OCI-LY7 (cell line): ENCODE results near the gene CDC42SE1. TPM values are rescaled to one million over a fixed set of nuclear protein-coding genes. Genes with fewer than 3 reads are reported as not detected.
A peak's percentile ranks its signal among the peaks of the same experiment; 100 is the strongest.

ENCODE experiments used
- BruUV-seq: library from RNA; stranded (reverse); fragments of 400-500 nt; replicated peaks from 2 replicates; lab custom pipeline; 2021; lab: Mats Ljungman, UMichigan
- CTCF ChIA-PET: fragments of 300-600 bp; sonication (Branson Sonifier 250); formaldehyde crosslinking; loops from one replicate; lab custom pipeline; 2022; ENCODE audit warnings: antibody characterized with exemption; ENCODE audit not compliant: unreplicated experiment; lab: Charles Lee
- POLR2A ChIA-PET: fragments of 300-600 bp; sonication (Branson Sonifier 250); formaldehyde crosslinking; loops from one replicate; lab custom pipeline; 2022; ENCODE audit warnings: antibody characterized with exemption; lab: Charles Lee
- DNase-seq: peaks from one replicate; pipeline ENCODE4 v3.0.0-alpha.2; 2015; ENCODE audit warnings: low spot score
- H2AFZ ChIP-seq: fragments of 200-600 bp; sonication (generic), shearing (Covaris generic); 2 replicates; pipeline ENCODE4 v1.6.1; 2014; ENCODE audit warnings: mild to moderate bottlenecking, antibody characterized with exemption, low read length, moderate library complexity
- H3K27ac ChIP-seq: fragments of 200-600 bp; sonication (generic); 2 replicates; pipeline ENCODE4 v1.5.1; 2014; ENCODE audit warnings: mixed run types, low read depth, mild to moderate bottlenecking, moderate library complexity, low read length, inconsistent platforms; ENCODE audit not compliant: poor library complexity, severe bottlenecking
- H3K36me3 ChIP-seq: fragments of 200-600 bp; sonication (generic); 2 replicates; pipeline ENCODE4 v1.6.1; 2014; ENCODE audit warnings: mild to moderate bottlenecking, antibody characterized with exemption, low read length, moderate library complexity, mixed read lengths; ENCODE audit not compliant: insufficient read depth
- H3K4me1 ChIP-seq: fragments of 200-600 bp; sonication (generic); 2 replicates; pipeline ENCODE4 v1.5.1; 2014; ENCODE audit warnings: mild to moderate bottlenecking, low read length; ENCODE audit not compliant: insufficient read depth, poor library complexity, severe bottlenecking
- H3K4me2 ChIP-seq: fragments of 200-600 bp; sonication (generic); 2 replicates; pipeline ENCODE4 v1.6.1; 2014; ENCODE audit warnings: mild to moderate bottlenecking, low read length
- H3K4me3 ChIP-seq: fragments of 200-600 bp; sonication (generic); 2 replicates; pipeline ENCODE4 v1.5.1; 2014; ENCODE audit warnings: mild to moderate bottlenecking, low read depth, low read length; ENCODE audit not compliant: poor library complexity, severe bottlenecking
- H3K79me2 ChIP-seq: fragments of 200-600 bp; sonication (generic); 2 replicates; pipeline ENCODE4 v1.6.1; 2016; ENCODE audit warnings: low read depth, mild to moderate bottlenecking, low read length, moderate library complexity, mixed read lengths; ENCODE audit not compliant: insufficient read depth
- H3K9me2 ChIP-seq: fragments of 200-600 bp; sonication (generic); 2 replicates; pipeline ENCODE4 v1.6.1; 2016; ENCODE audit warnings: mild to moderate bottlenecking, low read length, mixed read lengths; ENCODE audit not compliant: insufficient read depth
- H3K9me3 ChIP-seq: fragments of 200-600 bp; sonication (generic); 2 replicates; pipeline ENCODE4 v1.6.1; 2014; ENCODE audit warnings: mild to moderate bottlenecking, mixed run types, low read length, mixed read lengths
- H4K20me1 ChIP-seq: fragments of 200-600 bp; sonication (generic); 2 replicates; pipeline ENCODE4 v1.6.1; 2014; ENCODE audit warnings: mild to moderate bottlenecking, antibody characterized with exemption, low read length, moderate library complexity, mixed read lengths; ENCODE audit not compliant: insufficient read depth
- EZH2phosphoT487 ChIP-seq: fragments of 200-600 bp; sonication (generic); IDR thresholded peaks from 2 replicates; pipeline ENCODE4 v1.6.1; 2018; ENCODE audit warnings: low read depth, borderline replicate concordance, mild to moderate bottlenecking, mixed run types, antibody characterized with exemption, low read length, moderate library complexity, mixed read lengths
- intact Hi-C: fragments of 100-400 bp; cut with micrococcal nuclease; formaldehyde crosslinking; loops from one replicate; pipeline ENCODE4 v1.10.0; 2022; ENCODE audit not compliant: unreplicated experiment
- total RNA-seq, 2 experiments: library from RNA; depleted of rRNA in 1 of 2; stranded (reverse); fragments of >200 nt in 1 of 2; shearing (Covaris generic) in 1 of 2; gene quantifications; 2 replicates each; pipeline ENCODE4 v1.2.3, GENCODE V29; 2014 to 2022
- TF ChIP-seq, protein P1 (sequence below): fragments of 200-600 bp; sonication (generic); conservative IDR thresholded peaks from 2 replicates; pipeline ENCODE4 v1.5.1; 2014; ENCODE audit warnings: mild to moderate bottlenecking, antibody characterized with exemption, low read length, moderate library complexity, mixed read lengths

Gene CDC42SE1
- total RNA-seq, 2 experiments from 2014 or later, result 48.2 to 63.3 TPM

GRCh38 chr1:151047925-151048644, 11.3 kb downstream of the CDC42SE1 start:
- Histone ChIP-seq H4K20me1 (no peaks in the 10 kb centered on the region), H3K9me2 (no peaks in the 10 kb centered on the region), H3K4me3 (no peak overlapping the region), H3K79me2 (no peaks in the 10 kb centered on the region), H3K9me3 (no peaks in the 10 kb centered on the region), H3K4me2 (peak overlapping the region; percentile 43; the same call in 1 of the 2 replicates), H3K27ac (no peak overlapping the region), H3K36me3 (peaks cover 36% of the 10 kb centered on the region), H3K4me1 (no peaks in the 10 kb centered on the region), H2AFZ (no peak overlapping the region)
- BruUV-seq, result no TSS peak
- POLR2A ChIA-PET, result no interaction called here
- intact Hi-C loops, result no loop called here
- DNase-seq, result no peak
- CTCF ChIA-PET, result no interaction called here
- no peak for TF ChIP-seq EZH2phosphoT487
- TF ChIP-seq, protein P1, sequence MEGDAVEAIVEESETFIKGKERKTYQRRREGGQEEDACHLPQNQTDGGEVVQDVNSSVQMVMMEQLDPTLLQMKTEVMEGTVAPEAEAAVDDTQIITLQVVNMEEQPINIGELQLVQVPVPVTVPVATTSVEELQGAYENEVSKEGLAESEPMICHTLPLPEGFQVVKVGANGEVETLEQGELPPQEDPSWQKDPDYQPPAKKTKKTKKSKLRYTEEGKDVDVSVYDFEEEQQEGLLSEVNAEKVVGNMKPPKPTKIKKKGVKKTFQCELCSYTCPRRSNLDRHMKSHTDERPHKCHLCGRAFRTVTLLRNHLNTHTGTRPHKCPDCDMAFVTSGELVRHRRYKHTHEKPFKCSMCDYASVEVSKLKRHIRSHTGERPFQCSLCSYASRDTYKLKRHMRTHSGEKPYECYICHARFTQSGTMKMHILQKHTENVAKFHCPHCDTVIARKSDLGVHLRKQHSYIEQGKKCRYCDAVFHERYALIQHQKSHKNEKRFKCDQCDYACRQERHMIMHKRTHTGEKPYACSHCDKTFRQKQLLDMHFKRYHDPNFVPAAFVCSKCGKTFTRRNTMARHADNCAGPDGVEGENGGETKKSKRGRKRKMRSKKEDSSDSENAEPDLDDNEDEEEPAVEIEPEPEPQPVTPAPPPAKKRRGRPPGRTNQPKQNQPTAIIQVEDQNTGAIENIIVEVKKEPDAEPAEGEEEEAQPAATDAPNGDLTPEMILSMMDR, result no peak

DNA sequence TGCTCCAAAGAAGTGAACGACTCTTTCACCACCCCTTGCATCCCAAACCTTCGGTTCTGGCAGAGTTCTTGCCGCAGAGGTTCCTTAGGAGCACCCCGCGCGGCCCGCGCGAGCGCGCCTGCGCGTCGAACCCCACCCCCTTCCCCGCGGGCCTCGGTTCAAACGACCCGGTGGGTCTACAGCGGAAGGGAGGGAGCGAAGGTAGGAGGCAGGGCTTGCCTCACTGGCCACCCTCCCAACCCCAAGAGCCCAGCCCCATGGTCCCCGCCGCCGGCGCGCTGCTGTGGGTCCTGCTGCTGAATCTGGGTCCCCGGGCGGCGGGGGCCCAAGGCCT, 11.9 kb downstream of the CDC42SE1 start, which contains the start of gene C1orf56:
C1orf56 (plus strand) TSS at position 161 of the 334 bp plus-strand sequence; CDS start at position 258, 97 bp downstream.
- H3K79me2 ChIP-seq, result no peaks in the 10 kb centered on the region
- no peaks in the 10 kb centered on the region for H4K20me1 ChIP-seq
- H3K4me2 ChIP-seq, result peak within 1 kb of the TSS; percentile 43; the same call in 1 of the 2 replicates
- CTCF ChIA-PET, result no interaction called here
- BruUV-seq, result no TSS peak
- H3K27ac ChIP-seq, result no peak within 1 kb of the TSS
- POLR2A ChIA-PET, result no interaction called here
- no peak for TF ChIP-seq EZH2phosphoT487
- TF ChIP-seq, protein P1, result no peak
- no peaks in the 10 kb centered on the region for H3K4me1 ChIP-seq
- intact Hi-C loops, result no loop called here
- H2AFZ ChIP-seq, result no peak within 1 kb of the TSS
- no peak within 1 kb of the TSS for H3K4me3 ChIP-seq
- DNase-seq, result no peak
- no peaks in the 10 kb centered on the region for H3K9me2 ChIP-seq
- H3K36me3 ChIP-seq, result peaks cover 30% of the 10 kb centered on the region
- H3K9me3 ChIP-seq, result no peaks in the 10 kb centered on the region

DNA sequence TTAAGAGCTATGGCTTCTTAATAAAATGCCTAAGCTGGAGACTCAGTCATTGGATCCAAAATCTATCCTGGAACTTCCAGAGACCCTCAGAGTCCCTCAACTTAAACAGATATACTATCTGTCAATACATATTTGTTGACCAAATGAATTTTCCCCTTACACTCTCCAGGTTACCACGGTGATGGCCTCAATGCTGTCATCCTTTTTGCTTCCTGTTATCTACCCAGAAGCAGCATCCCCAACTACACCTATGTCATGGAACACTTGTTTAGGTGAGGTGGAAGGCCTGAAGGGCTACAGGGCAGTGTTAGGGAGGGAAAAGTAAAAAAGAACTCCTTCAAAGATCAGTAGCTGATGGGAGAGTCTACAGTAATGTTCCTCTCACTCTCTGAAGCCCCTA, 16.3 kb downstream of the CDC42SE1 start:
- no TSS peak for BruUV-seq
- CTCF ChIA-PET, result no interaction called here
- Histone ChIP-seq H3K4me1 (no peaks in the 10 kb centered on the region), H3K9me2 (no peaks in the 10 kb centered on the region), H4K20me1 (no peaks in the 10 kb centered on the region), H3K36me3 (no peaks in the 10 kb centered on the region; the same call in 1 of the 2 replicates), H3K9me3 (no peaks in the 10 kb centered on the region), H3K27ac (no peak overlapping the region), H3K4me3 (no peak overlapping the region), H3K4me2 (no peak overlapping the region), H3K79me2 (no peaks in the 10 kb centered on the region), H2AFZ (no peak overlapping the region)
- TF ChIP-seq, protein P1, result no peak
- TF ChIP-seq EZH2phosphoT487, result no peak
- POLR2A ChIA-PET, result no interaction called here
- intact Hi-C loops, result no loop called here
- no peak for DNase-seq
